NB4 (cell line): Measurements from ENCODE around the gene LRRC36.

ENCODE experiments used
- MYC ChIP-seq: IDR thresholded peaks from 2 replicates; pipeline ENCODE4 v1.6.1; 2011; ENCODE audit warnings: low read depth, low read length
- POLR2A ChIP-seq: IDR thresholded peaks from 2 replicates; pipeline ENCODE4 v1.6.1; 2011; ENCODE audit warnings: mild to moderate bottlenecking; ENCODE audit not compliant: insufficient read length; ENCODE audit errors: extremely low read depth
- TF ChIP-seq, protein P1 (sequence below): IDR thresholded peaks from one replicate; pipeline ENCODE4 v1.5.1; 2012; ENCODE audit warnings: low read depth, low read length
- TF ChIP-seq, protein P2 (sequence below): IDR thresholded peaks from 2 replicates; pipeline ENCODE4 v1.6.1; 2011; ENCODE audit warnings: low read depth, low read length

DNA sequence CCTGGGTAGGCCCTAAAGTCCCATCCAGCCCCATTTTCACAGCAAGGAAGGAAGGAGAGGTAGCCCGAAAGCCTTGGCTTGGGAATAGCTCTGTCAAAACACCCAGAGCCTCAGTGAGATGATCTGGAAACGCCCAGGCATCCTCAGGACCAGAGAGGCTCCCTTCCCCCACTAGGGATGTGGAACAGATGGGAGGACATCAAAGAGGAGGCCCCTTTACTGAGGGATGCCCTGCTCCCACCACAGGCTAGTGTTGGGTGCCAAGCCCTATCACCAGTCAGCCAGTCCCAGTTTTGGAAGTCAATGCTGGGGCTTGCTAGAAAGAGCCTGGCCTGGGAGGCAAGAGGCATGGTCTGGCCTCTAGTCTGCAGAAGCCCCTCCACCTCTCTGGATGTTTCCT is 62.0 kb downstream of the LRRC36 start:
- TF ChIP-seq, protein P1, sequence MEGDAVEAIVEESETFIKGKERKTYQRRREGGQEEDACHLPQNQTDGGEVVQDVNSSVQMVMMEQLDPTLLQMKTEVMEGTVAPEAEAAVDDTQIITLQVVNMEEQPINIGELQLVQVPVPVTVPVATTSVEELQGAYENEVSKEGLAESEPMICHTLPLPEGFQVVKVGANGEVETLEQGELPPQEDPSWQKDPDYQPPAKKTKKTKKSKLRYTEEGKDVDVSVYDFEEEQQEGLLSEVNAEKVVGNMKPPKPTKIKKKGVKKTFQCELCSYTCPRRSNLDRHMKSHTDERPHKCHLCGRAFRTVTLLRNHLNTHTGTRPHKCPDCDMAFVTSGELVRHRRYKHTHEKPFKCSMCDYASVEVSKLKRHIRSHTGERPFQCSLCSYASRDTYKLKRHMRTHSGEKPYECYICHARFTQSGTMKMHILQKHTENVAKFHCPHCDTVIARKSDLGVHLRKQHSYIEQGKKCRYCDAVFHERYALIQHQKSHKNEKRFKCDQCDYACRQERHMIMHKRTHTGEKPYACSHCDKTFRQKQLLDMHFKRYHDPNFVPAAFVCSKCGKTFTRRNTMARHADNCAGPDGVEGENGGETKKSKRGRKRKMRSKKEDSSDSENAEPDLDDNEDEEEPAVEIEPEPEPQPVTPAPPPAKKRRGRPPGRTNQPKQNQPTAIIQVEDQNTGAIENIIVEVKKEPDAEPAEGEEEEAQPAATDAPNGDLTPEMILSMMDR = no peak
- TF ChIP-seq POLR2A (no peak), MYC (no peak)
- TF ChIP-seq, protein P2, sequence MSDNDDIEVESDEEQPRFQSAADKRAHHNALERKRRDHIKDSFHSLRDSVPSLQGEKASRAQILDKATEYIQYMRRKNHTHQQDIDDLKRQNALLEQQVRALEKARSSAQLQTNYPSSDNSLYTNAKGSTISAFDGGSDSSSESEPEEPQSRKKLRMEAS = no peak
